Measurements from ENCODE around the gene LRRC25.
"Not testable (repeated sequence)": the region's sequence is repeated elsewhere in the genome, so short reads cannot be mapped to it uniquely, and the experiment has no call there.

Gene LRRC25

GRCh38 chr19:18379803-18380747 lies 17.3 kb downstream of the LRRC25 start:
- DNase-seq (ENCODE audit: low spot score), result no peak

- DNase-seq (ENCODE audit: low spot score), result no peak
These were observed 20.4 kb downstream of the LRRC25 start for GRCh38 chr19:18377026-18377425.

GRCh38 chr19:18373892-18374629 lies 23.4 kb downstream of the LRRC25 start:
- DNase-seq (ENCODE audit: low spot score), result peak; percentile 57

GRCh38 chr19:18373407-18373891 lies 24.0 kb downstream of the LRRC25 start:
- DNase-seq (ENCODE audit: low spot score), result no peak

- DNase-seq (ENCODE audit: low spot score), result no peak
These were observed 28.8 kb downstream of the LRRC25 start for GRCh38 chr19:18368504-18369222.

GRCh38 chr19:18366021-18366435 lies 31.4 kb downstream of the LRRC25 start:
- no peak for DNase-seq (ENCODE audit: low spot score)

- peak; percentile 43 for DNase-seq (ENCODE audit: low spot score)
These were observed 32.4 kb downstream of the LRRC25 start for GRCh38 chr19:18364826-18365528.

GRCh38 chr19:18364277-18364825 lies 33.1 kb downstream of the LRRC25 start:
- DNase-seq (ENCODE audit: low spot score), result peak; percentile 49

GRCh38 chr19:18363787-18364186 lies 33.6 kb downstream of the LRRC25 start:
- no peak for DNase-seq (ENCODE audit: low spot score)

GRCh38 chr19:18362934-18363542 lies 34.4 kb downstream of the LRRC25 start:
- no peak for DNase-seq (ENCODE audit: low spot score)

- DNase-seq (ENCODE audit: low spot score), result no peak
These were observed 35.8 kb downstream of the LRRC25 start for GRCh38 chr19:18361646-18362045.

GRCh38 chr19:18357041-18357440 lies 40.4 kb downstream of the LRRC25 start:
- DNase-seq (ENCODE audit: low spot score), result no peak

GRCh38 chr19:18354743-18355142 lies 42.7 kb downstream of the LRRC25 start:
- DNase-seq (ENCODE audit: low spot score), result not testable (repeated sequence)

GRCh38 chr19:18353378-18354005 lies 43.9 kb downstream of the LRRC25 start:
- DNase-seq (ENCODE audit: low spot score), result no peak

- DNase-seq (ENCODE audit: low spot score), result no peak
These were observed 45.9 kb downstream of the LRRC25 start for GRCh38 chr19:18351544-18351943.

- DNase-seq (ENCODE audit: low spot score), result no peak
These were observed 46.9 kb downstream of the LRRC25 start for GRCh38 chr19:18350490-18350889.

- DNase-seq (ENCODE audit: low spot score), result no peak
These were observed 47.8 kb downstream of the LRRC25 start for GRCh38 chr19:18349524-18350128.

- DNase-seq (ENCODE audit: low spot score), result not testable (repeated sequence)
These were observed 48.5 kb downstream of the LRRC25 start for GRCh38 chr19:18348818-18349339.

GRCh38 chr19:18348171-18348570 lies 49.3 kb downstream of the LRRC25 start:
- DNase-seq (ENCODE audit: low spot score), result no peak

- DNase-seq (ENCODE audit: low spot score), result no peak
These were observed 51.3 kb downstream of the LRRC25 start for GRCh38 chr19:18346091-18346490.
